Pancreas (tissue), 10 donors: Measurements from ENCODE around the gene TGFBR2. TPM values are rescaled to one million over a fixed set of nuclear protein-coding genes. Genes with fewer than 3 reads are reported as not detected.
A peak's percentile ranks its signal among the peaks of the same experiment; 100 is the strongest.

Experiments
- ATAC-seq, 4 donors: fragments of 200-7000 bp; cut with Tn5 transposase; one replicate each; pipeline versions ENCODE4 v1.8.0 to v1.9.1; 2020; ENCODE audit warnings: mild to moderate bottlenecking in 4 of 4, moderate library complexity in 4 of 4
- DNase-seq, 6 donors: peaks; one replicate each; pipeline ENCODE4 v3.0.0-alpha.2; 2020
- FAIRE-seq: peaks from 2 replicates; lab custom pipeline; 2012; peaks lifted over from hg19 to GRCh38; lab: Jason Lieb, UNC
- H3K27ac ChIP-seq, 4 donors: fragments of 200-600 bp; sonication (generic); 1 replicate in 3 of 4; 2 replicates in 1 of 4; pipeline versions ENCODE4 v1.5.0 to v1.8.0; 2020
- H3K27me3 ChIP-seq, 4 donors: fragments of 200-600 bp; one replicate each; pipeline ENCODE4 v1.8.0; 2021
- H3K36me3 ChIP-seq, 3 donors: fragments of 200-600 bp; sonication (generic) in 1 of 3; one replicate each; pipeline versions ENCODE4 v1.5.0 to v1.8.0; 2020 to 2021
- H3K4me1 ChIP-seq, 3 donors: fragments of 200-600 bp; one replicate each; pipeline ENCODE4 v1.8.0; 2021
- H3K4me3 ChIP-seq, 4 donors: fragments of 200-600 bp; sonication (generic) in 2 of 4; one replicate each; pipeline versions ENCODE4 v1.5.0 to v1.8.0; 2020 to 2021
- H3K9me3 ChIP-seq, 4 donors: fragments of 200-600 bp; one replicate each; pipeline ENCODE4 v1.8.0; 2021
- WGBS, 2 donors: extraction: QIAGEN DNeasy Blood & Tissue Kit; methylation state at CpG; one replicate each; pipeline ENCODE4 v1.1.7; 2013; 5-methylcytosine and 5-hydroxymethylcytosine counted together
- intact Hi-C, 3 donors: fragments of 100-400 bp; cut with DNase I; formaldehyde crosslinking; loops; one replicate each; pipeline versions ENCODE4 v1.11.1 to v1.14.2; 2022
- polyA plus RNA-seq, 2 donors: library from polyadenylated mRNA; stranded (reverse); fragments of 200-250 nt; gene quantifications; one replicate each; pipeline ENCODE4 v1.2.3, GENCODE V29; 2013
- total RNA-seq, 6 donors: library from RNA; stranded (reverse); fragmentation: NEBNext Ultra II Directional in 4 of 6; extraction: Animal tissue kit (Norgen Biotek cat#: 25700) in 4 of 6; gene quantifications; one replicate each; pipeline versions ENCODE4 v1.2.1 to v1.2.4, GENCODE V29; 2021 to 2023
- TF ChIP-seq, protein P1 (sequence below), 4 donors: fragments of 200-600 bp; sonication (generic) in 3 of 4; IDR thresholded peaks; one replicate each; pipeline versions ENCODE4 v1.5.0 to v1.8.0; 2021; ENCODE audit warnings: antibody characterized with exemption in 4 of 4
- donor health status: healthy with polysubstance abuse.
- donor health status: DM: no; HTN: no; CAD: no; lungs with moderate emphysema.
- donor health status: DM: no; HTN: no; CAD: no.
- donor health status: control.
- donor health status: control.
- donor health status: Bipolar disorder and iron deficiency.
- donor health status: DM: yes; HTN: yes; CAD: no.
- donor health status: DM: no; HTN: no; CAD: no.
- donor health status: DM: no; HTN: no; CAD: no.
- donor health status: DM: yes; HTN: yes; CAD: no.

The TGFBR2 gene
- total and polyA plus RNA-seq, 8 donors = 9.0 to 60.8 (median 31.1) TPM

DNA sequence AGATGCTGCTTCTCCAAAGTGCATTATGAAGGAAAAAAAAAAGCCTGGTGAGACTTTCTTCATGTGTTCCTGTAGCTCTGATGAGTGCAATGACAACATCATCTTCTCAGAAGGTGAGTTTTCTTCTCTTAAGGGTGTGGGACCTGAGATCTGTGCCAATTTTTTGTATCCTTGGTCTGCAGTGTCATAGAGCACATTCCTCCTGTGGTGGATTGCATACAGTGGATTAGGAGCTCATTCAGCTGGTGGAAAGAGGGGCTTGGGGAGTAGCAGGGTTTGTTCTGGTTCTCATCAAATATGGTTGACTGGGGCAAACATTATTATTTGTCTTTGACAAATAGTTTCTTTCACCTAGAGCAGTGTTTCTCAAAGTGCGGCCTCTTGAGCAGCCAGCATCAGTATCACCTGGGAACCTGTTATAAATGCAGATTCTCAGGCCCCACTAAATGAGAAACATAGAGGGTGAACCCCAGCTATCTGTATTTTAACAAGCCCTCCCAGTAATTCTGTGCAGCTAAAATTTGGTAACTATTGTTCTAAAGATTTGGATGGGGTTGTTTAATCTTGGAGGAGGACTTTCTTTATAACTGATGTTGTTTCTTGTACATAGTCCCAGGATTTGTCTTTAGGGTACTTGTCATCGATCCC, 44.1 kb downstream of the TGFBR2 start:
- TF ChIP-seq, protein P1, sequence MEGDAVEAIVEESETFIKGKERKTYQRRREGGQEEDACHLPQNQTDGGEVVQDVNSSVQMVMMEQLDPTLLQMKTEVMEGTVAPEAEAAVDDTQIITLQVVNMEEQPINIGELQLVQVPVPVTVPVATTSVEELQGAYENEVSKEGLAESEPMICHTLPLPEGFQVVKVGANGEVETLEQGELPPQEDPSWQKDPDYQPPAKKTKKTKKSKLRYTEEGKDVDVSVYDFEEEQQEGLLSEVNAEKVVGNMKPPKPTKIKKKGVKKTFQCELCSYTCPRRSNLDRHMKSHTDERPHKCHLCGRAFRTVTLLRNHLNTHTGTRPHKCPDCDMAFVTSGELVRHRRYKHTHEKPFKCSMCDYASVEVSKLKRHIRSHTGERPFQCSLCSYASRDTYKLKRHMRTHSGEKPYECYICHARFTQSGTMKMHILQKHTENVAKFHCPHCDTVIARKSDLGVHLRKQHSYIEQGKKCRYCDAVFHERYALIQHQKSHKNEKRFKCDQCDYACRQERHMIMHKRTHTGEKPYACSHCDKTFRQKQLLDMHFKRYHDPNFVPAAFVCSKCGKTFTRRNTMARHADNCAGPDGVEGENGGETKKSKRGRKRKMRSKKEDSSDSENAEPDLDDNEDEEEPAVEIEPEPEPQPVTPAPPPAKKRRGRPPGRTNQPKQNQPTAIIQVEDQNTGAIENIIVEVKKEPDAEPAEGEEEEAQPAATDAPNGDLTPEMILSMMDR (IDR thresholded peaks at IDR 0.05) = no peak
- Histone ChIP-seq H3K4me1 (no peaks in the 10 kb centered on the region), H3K9me3 (no peaks in the 10 kb centered on the region), H3K36me3 (peaks cover 0 to 68% (median 22%) of the 10 kb centered on the region in 3 donors), H3K27me3 (no peaks in the 10 kb centered on the region), H3K27ac (no peak overlapping the region), H3K4me3 (no peak overlapping the region)
- WGBS, 2 donors = 86 to 88% methylated on average over 2 of the region's 2 CpGs
- intact Hi-C loops = no loop called here
- no peak for FAIRE-seq
- DNase-seq = no peak
- no peak for ATAC-seq

DNA sequence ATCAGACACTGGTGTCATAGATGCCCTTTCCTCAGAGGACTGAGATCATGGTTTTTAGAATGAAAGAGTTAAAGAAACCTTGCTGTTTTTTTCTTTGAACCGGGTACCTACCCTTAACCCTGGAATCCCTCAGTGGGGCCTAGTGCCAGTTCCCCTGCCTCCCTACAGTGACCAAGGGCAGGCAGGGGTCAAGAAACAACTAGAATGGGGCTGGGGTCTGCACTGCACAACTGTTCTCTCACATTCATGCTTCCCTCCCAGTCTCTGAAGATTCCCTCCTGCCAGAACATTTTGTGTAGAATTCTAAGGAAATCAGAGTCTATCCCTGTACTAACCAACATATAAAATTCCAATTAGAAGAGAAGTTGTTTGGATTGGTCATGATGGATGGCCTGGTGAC, 47.9 kb downstream of the TGFBR2 start:
- Histone ChIP-seq H3K27me3 (no peaks in the 10 kb centered on the region), H3K9me3 (no peaks in the 10 kb centered on the region), H3K4me1 (peaks cover 0 to 17% (median 0%) of the 10 kb centered on the region in 3 donors), H3K36me3 (peaks cover 0 to 48% (median 18%) of the 10 kb centered on the region in 3 donors), H3K27ac (no peak overlapping the region), H3K4me3 (no peak overlapping the region)
- FAIRE-seq = no peak
- ATAC-seq = no peak
- 62 to 68% methylated on average over 1 of the region's 1 CpG for WGBS, 2 donors
- DNase-seq = no peak
- intact Hi-C loops = no loop called here
- TF ChIP-seq, protein P1 (IDR thresholded peaks at IDR 0.05) = no peak

DNA sequence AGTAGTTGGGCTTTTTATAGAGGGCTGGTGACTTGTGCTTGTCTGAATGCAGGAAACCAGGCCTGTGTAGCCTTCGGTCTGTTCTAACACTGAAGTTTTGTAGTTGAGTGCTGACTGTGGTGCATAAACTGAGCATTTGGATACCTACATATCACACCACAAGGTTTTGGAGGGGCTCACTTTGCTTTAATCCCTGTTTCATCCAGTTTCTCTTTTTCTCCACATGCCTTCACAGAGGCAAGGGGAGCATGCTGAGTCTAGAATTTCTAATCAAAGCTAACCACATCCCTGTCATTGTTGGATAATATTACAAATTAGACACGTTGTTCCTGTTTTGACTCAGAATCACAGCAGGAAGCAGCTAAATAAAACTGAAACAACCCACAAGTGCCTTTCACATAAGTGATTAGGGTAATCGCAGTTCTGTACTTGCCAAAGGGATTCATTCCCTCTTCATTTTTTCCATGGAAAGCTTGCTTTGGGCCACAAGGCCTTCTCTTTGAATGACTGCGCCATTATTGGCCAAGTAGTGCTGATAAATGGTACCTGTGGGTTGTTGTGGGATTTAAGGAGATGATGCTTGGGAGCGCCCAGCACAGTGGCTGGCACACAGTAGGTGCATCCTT, 48.9 kb downstream of the TGFBR2 start:
- TF ChIP-seq, protein P1 (IDR thresholded peaks at IDR 0.05) = no peak
- DNase-seq (no peak), FAIRE-seq (no peak), ATAC-seq (peak in 2 of 4 donors; percentile 18 to 58)
- intact Hi-C loops = no loop called here
- Histone ChIP-seq H3K27ac (peak overlapping the region in 2 of 4 donors; percentile 23 to 31), H3K4me1 (peaks cover 0 to 22% (median 0%) of the 10 kb centered on the region in 3 donors), H3K27me3 (no peaks in the 10 kb centered on the region), H3K9me3 (no peaks in the 10 kb centered on the region), H3K36me3 (peaks cover 0 to 42% (median 18%) of the 10 kb centered on the region in 3 donors), H3K4me3 (no peak overlapping the region)
- whole genome bisulfite sequencing, 2 donors = 90 to 92% methylated on average over 5 of the region's 5 CpGs

DNA sequence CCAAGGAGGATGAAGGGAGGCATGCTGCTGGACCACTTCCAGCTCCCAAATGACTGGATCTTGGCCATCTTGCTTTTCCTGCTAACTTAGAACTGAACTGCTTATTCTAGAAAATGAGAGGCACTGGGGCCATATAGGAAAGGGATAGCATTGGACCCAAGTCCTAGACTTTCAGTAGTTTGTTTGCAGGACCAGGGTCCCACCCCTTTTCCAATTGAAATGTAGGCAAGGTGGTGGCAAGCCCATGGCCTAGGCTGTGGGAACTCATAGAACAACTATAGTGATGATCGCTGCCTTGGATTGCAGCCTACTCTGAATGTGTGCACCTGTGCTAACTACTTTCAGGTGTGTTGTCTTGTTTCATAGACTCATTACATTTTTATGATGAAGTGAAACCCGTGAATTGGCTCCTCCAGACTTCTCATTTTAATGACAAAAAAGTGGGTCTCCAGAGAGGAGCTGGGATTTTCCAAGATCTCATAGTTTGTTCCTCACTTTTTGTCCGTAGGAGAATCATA, 50.3 kb downstream of the TGFBR2 start:
- ATAC-seq = no peak
- no peak for DNase-seq
- no peaks in the 10 kb centered on the region for H3K9me3 ChIP-seq
- intact Hi-C loops = no loop called here
- no peak overlapping the region for H3K27ac ChIP-seq
- peaks cover 0 to 31% (median 13%) of the 10 kb centered on the region in 3 donors for H3K36me3 ChIP-seq
- no peaks in the 10 kb centered on the region for H3K27me3 ChIP-seq
- no peak for FAIRE-seq
- TF ChIP-seq, protein P1 (IDR thresholded peaks at IDR 0.05) = no peak
- peaks cover 0 to 22% (median 0%) of the 10 kb centered on the region in 3 donors for H3K4me1 ChIP-seq
- WGBS, 2 donors = 92 to 98% methylated on average over 3 of the region's 3 CpGs
- no peak overlapping the region for H3K4me3 ChIP-seq
